HG02678 (cell line): ENCODE measurements around the gene EGFR.

Experiments used
- ATAC-seq: cut with Tn5 transposase; IDR thresholded peaks from one replicate; pipeline ENCODE4 v1.9.1; 2021; ENCODE audit warnings: mild to moderate bottlenecking, moderate library complexity; ENCODE audit not compliant: unreplicated experiment

The EGFR gene

DNA sequence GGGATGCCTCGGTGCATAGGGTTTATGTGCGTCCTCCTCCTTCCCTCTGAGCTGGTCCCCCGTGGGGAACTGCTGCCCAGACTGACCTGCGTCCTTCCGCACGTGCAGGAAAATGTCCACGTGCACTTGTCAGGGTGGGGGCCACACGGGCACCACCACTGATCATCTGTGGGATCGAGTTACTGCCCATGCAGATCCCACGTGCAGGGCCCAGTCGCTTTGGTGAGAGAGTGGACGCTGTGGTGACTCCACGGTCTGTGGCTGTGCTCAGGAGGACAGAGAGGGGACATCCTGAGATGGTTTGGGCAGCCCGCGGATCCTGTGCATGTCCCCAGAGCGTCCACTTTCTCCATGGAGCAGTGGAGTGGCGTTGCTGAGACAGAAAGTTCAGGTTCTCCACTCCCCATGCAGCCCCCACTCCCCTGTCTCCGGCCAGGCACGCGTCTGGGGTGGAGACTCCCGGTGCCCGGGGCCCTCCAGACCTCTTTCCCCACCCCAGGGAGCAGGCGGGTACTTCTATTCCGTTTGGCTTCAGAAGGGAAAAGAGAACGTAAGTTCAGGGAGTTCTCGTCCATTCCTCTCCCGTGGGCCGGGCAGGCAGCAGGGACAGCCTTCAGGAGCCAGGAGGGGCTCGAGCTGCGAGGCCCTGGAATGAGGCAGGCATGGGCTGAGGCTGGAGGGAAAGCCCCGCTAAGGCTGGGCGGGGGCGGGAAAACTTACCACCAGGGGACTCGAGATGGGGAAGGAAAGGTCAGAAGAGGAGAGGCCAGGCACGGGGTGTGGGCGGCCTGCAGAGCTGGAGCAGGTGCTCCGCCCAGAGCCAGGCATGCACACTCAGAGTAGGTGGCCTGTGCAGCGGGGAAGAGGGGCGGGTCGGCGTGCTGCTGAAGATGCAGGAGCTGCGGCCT, 59.9 kb downstream of the EGFR start:
- no peak for ATAC-seq

DNA sequence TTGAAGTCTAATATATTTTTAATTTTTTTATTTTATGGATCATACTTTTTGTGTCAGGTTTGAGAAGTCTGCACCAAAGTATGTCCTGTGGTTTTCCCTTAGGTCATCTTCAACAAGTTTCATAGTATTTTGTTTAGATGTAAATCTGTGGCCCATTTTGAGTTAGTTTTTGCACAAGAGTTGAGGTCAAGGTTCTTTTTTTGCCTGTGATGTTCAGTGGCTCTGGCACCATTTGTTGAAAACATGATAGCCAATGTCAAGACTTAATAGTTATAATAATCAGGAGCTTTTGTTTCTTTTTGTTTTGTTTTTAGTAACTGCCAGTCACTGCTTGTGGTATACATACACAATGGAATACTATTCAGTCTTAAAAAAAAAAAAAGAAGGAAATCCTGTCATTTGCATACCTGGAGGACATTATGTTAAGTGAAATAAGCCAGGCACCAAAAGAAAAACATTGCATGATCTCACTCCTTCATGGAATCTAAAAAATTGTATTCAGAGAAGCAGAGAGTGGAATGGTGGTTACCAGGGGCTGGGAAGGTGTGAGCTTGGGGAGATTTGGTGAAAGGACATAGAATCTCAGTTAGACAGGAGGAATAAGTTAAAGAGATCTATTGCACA, 61.3 kb downstream of the EGFR start:
- ATAC-seq = no peak

DNA sequence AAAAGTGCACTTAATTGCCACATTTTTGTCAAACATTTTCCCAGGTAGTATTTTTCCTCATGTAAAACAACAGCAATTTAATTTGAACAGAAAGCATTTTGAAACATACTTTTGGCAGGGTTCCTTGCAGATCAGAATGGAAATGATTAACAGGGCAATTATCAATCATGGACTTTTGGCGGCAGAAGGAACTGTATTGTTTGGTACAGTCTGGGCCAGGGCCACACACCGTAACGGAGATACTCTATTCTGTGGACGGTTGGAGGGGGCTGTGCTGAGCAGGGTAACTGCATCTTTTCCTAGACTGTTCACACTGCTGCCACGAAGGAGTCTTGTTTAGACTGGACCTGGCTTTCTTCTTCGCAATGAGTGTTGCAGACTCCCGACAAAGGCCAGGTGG, 62.3 kb downstream of the EGFR start:
- ATAC-seq = no peak

DNA sequence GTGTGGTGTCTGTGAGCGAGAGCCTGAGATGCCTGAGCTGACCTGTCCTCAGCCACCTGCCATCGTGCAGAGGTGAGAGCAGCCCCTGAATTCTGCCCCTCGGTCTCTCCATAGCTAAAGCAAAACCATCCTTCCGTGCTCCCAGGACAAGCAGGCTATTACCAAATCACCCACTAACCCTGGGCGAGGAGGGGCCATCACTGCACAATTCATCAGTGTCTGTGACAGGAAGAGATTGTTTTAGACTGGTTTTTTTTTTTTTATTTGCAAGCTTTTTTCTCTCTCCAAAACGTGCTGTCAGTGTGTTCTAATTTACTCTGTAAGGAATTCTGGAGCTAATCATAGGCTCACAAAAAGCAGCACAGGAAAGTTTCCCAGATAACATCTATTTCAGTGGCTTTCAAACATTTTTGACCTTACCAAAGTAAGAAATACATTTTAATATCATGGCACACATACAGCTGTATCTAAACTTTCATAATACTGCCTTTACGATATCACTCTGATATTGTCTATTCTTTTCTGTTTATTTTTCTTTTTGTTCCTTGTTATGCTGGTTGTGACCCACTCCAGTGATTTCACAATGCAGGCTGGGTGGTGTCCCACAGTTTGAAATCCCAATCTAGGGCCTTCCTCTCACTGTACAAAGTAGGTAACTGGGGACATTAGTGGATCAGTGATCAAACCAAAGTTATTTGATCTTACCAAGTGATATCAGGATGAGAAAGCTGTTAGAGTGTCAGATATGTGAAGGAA, 62.8 kb downstream of the EGFR start:
- no peak for ATAC-seq

DNA sequence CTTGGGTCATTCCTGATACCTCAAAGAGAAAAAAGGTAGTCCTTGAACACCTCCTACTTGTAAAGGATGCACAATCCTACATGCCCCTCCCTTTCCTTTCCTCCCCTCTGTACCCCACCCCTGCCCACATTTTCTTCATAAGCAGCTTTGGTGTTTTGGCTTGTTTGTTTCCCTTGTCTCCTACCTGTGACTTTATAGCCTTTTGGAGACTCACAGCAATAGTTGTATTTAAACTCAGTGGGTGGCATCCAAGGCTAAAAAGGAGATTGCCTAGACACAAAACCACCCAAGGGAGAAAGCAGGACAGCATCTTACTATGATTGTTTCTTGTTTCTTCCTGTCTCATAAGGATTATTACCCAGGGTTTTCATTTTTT, 63.4 kb downstream of the EGFR start:
- ATAC-seq = no peak

DNA sequence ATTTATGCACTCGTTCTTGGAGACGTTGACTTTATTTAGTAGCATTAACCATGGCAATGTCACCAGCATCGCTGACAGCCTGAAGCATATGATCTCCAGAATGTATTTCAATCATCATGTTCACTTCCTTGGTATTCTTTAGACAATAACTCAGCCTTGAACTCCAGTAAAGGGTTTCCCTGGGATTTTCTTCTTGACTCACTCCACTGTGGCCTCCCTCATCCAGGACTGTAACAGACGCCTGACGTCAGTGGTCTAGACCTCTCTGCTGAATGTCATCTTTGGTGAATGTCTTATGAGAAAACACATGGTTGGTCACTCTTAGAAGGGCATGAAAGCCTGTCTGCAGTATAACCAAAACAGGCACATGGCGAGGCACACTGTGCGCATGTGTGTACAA, 64.4 kb downstream of the EGFR start:
- ATAC-seq = no peak

DNA sequence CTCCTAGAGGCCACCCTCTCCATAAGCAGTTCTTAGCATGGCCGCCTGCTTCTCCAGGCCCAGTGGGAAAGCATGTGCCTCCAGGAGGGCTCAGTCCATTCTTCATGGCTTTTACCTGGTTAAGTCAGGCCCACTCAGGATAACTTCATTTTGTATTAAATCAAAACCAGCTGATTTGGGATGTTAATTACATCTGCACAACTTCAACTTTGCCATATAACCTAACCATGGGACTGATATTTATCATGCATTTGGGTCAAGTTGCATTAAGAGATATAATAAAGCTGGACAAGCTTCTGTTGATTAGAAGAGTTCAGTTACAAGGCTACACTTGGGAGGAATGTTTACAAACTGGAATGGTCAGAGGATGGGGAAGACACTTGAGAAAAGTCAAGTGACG, 65.5 kb downstream of the EGFR start:
- ATAC-seq = no peak

DNA sequence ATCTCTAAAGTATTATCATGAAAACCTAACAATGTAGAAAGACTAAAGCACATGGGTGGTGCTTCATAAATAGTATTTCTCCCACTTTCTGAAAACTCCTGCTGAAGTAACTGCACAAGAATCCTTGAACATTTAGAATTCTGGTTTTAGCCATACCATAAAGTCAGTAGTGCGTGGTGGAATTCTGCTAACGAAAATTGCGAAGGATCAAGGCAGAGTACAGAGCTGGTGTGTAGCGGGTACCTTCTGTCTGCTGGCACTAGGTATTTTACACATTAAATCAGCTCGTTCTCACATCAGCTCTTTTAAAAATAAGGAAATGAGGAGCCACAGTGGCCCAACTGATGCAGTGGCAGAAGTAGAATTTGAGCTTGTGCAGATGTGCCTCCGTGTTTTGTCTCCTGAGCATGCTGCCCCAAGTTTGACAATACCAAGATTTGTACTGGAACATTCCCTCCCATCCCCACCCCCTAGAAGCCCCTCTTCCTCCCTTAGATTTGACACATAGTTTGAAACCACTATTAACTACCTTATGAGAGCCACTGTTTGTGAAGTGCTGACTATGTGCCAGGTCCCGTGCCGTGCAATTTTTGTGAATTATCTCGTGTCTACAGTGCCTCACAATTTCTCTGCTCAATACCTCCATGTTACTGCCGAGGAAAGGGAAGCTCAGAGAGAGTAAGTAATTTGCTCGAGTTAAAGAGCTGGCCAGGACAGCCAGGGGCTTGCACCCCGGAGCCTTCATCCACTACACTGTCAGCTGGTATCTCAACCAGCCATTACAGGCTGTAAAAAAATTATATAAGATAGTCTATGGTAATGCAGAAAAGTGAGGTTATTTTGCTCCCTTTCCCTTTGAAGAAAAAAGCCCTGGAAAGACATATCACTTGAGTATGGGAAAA, 66.9 kb downstream of the EGFR start:
- ATAC-seq = peak; percentile 12

DNA sequence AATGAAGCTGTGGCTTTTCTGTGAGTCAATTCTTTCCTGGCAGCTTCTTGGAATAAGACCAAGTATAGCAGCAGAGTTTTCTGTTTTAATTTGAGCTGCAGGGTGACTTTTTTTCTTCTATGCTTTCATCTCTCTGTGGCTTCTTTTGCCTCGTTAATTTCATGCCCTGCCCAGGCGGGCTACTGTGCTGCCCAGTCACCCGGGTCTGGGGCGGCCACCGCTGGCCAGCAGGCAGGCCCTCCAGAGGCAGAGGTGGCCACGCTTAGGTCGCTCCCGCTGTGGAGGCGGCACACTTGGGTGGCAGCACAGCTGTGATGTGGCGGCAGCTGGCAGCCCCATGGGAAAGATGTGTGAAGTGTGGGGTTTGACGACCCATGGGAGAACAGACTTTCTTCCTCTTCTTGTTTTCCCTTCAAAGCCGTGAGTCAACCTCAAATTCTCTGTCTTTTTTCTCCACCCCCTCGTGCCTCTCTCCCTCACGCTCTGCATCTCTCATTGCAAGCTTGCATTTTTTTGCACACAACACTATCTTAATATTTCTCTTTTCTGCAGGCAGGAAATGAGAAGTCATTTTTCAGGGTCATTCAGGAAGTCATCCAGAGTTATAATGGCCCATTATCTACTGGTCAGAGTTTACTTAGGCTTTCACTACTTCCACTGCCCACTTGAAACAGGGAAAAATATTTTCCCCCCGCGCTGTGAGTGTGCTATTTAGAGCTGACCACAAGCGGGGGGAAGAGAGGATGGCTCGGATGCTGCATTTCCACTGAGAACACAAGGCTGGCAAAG, 67.8 kb downstream of the EGFR start:
- peak; percentile 77 for ATAC-seq

DNA sequence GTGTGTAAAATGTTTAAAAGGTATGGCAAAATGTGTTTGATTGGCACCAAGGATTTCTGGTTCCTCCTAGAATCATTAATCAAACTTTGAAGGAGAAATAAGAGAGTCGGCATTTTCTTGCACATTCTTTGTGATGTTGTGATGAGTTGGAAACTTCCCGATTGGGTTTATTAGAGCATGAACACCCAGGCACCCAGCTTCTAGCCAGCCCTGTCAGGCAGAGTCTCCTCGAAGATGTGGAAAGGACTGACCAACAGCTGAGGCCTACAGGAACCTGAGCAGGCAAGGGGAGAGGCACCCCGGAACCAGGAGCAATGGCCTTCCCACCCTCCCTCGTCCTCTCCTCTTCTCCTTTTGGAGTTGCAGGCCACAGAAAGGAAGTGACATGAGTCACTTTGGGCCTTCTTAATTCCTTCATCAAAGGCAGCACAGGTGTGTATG, 68.7 kb downstream of the EGFR start:
- ATAC-seq = no peak

DNA sequence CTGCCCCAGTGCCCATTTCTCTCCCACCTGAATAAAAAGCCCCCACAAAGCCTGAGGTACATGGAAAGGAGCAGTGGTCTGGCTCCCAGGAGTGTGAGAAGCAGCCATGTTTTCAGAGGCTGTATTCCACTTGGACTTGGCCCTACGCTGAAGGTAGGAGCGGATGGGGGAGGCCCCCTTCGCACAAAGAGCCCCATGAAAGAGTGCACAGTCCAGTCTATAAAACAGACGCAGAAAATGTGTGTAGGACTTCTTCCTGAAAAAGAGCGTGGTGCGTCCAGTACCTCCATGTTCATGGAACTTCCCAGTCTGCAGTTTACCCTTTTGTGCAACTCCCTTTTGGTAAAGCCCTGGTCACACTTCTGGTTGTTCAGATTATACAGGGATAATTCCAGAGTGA, 69.3 kb downstream of the EGFR start:
- ATAC-seq = no peak

DNA sequence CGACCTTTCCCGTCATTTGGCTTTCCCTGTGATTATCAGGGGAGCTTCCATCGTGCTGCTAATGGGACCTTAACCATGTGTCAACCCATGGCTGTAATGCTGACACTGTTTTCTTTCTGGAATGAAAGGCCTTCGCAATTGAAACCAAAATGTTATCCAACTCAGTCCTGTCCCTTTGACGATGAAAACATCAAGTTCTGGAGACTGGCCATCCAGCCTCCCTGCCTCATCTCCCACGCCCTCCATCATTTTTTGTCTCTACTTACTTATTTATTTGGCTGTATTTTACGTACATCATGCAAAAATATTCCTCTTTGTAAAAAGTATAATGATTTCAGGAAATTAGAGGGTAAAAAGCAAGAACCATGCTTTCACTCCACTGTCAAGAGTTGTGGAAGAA, 69.8 kb downstream of the EGFR start:
- ATAC-seq = no peak

DNA sequence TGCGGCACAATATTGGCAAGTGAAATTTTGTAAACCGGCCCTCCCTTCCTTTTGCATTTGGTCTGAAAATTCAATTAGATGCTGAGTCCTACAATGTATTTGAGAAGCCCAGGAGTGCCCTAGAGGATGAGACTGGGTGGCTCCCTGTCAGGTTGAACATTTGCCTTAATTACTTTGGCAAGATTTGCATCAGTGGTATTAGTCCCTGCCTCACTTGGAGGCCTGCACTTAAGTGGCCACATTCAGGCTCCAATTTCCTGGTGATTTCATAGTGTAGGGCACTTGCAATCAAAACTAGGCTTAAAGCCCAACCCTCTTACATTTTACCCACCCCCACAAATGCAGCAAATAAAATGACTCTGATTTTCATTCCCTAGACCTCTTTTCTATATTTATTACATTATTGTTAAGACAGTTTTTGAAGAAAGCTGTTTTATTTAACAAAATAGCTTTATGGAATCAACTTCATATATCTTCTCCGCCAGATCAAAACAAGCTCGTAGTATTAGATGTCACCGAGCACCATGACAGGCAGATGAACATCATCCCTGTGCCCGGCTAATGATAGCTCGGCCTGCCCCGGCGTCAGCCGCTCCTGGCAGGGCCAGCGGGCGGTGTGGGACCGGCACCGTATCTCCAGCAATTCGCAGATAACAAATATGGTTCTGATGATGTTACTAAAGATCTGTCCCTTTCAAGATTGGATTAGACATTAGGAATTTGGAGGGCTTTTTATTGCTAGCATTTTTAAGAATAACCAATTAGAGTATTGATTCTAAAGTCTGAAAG, 73.6 kb downstream of the EGFR start:
- no peak for ATAC-seq

DNA sequence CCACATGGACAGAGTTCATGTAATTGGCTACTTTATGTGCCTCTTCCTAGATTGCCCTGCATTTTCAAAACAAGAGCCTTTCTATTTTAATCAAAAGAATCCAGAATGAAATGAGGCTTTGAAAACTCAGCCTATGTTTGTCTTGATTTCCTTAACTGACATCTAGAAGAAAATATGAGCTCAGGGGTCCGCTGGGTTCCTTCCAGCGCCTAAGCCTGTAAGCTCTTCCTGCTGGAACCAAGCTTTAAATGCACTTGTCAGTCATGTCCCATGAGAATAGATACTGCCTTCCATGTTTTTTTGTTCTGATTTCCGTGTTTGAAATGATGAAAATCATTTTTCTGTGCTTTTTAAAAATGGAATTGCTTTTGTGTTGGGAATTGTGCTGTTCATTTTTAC, 74.2 kb downstream of the EGFR start:
- ATAC-seq = no peak

DNA sequence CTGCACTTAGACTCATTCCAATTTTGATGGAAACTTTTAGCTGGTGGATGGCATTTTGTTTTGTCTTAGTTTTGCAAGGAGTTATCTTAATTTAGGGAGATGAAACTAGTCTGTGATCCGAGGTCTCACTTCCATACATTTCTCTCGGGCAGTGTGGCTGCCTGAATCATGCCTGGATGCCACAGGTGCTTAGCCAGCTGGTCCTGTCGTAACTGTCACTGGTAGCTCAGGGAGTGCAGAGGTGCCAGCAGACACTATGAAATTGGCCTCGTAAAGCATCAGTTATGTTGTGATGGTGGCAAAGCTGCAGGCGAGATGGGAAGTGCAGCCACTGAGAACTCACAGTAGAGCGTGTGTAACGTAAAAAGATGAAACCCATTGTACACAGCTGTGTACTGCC, 74.9 kb downstream of the EGFR start:
- ATAC-seq = no peak

DNA sequence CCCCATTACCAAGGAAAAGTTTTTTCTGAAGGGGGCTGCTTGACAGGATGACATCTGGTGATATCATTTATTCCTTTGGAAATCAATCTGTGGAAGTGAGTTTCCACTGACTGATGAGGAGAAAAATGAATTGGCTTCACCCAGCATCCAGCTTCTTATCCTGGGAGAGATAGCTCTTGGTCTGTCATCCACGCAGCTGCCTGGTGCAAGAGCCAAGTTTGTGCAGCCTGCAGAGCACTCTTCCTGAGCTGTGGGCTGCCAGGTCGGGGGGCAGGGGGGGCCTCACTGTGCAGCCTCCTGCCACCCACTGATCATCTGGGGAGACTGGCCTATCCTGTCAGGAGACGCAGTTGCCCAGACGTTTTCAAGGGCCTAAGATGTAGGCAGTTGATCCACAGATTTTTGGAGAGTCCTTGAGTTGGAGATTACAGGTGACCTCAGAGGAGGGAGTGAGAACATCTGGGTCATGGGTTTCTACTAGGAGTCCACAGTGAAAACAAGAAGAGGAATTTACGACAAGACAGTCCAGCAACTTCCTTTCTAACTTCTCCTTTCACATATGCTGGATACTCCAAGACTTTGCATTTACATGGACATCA, 75.4 kb downstream of the EGFR start:
- no peak for ATAC-seq

DNA sequence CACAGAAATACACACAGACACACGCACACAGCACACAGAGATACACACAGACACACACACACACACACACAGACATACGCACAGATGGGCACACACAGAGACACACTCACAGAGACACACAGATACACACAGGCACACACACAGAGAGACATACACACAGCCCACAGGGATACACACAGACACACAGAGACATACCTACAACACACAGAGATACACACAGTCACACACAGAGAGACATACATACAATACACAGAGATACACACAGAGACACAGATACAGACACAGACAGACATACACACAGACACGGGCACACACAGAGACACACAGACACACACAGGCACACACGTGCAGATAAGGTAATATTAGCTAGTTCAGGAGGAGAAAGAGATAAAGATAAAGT, 76.9 kb downstream of the EGFR start:
- no peak for ATAC-seq

DNA sequence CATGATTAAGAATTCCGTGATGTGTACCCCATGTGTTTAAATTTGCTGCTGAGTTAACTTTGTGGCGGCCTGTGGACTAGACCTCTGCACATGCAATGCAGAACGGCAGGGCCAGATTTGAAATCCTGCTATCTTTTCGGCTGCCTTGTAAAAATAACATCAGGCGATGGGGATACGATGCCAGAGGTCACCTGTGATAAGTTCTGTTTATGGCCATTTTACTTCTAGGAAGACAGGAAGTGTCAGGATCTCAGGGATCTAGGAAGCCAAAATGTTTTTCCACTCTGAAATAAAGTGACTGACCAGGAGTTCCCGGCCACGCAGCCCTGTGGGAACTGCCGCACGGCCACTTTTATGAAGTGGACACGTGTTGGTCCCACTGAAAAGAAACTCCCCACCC, 77.5 kb downstream of the EGFR start:
- no peak for ATAC-seq

DNA sequence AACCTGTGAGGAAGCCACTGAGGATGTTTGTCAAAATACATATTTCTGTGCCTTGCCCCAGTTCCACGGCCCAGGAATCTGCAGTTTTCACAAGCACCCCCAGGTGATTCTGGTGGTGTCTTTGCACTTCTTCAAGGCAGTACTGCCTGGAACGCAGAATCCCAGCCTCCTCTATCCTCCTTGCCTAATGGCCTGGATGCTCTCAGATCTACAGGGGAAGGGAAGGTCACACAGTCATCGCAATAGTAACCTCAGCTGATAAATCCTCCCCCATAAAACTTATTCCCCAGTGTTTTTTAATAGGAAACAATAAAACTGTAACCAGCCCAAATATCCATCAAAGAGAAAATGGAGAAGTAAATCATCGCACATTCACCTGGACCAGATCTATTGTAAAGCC, 78.3 kb downstream of the EGFR start:
- no peak for ATAC-seq
